GM23338 (cell line): Measurements from ENCODE around the gene LMF1. TPM values are rescaled to one million over a fixed set of nuclear protein-coding genes. Genes with fewer than 3 reads are reported as not detected.

Source experiments
- CREB1 ChIP-seq: fragments of 250-450 bp; sonication (Bioruptor Pico); IDR thresholded peaks from 2 replicates; pipeline ENCODE4 v1.5.0; 2020; ENCODE audit warnings: low read depth, mild to moderate bottlenecking, moderate library complexity
- EZH2phosphoT487 ChIP-seq: fragments of 200-600 bp; sonication (generic); IDR thresholded peaks from one replicate; pipeline ENCODE4 v1.8.1; 2018; ENCODE audit warnings: antibody characterized with exemption; ENCODE audit not compliant: unreplicated experiment
- JUNB ChIP-seq: IDR thresholded peaks from one replicate; pipeline ENCODE4 v1.6.1; 2016; ENCODE audit warnings: antibody characterized with exemption; ENCODE audit not compliant: unreplicated experiment
- NANOG ChIP-seq: IDR thresholded peaks from 2 replicates; pipeline ENCODE4 v1.6.1; 2016; ENCODE audit warnings: antibody characterized with exemption, borderline replicate concordance
- STAT1 ChIP-seq: IDR thresholded peaks from one replicate; pipeline ENCODE4 v1.6.1; 2016; ENCODE audit warnings: antibody characterized with exemption; ENCODE audit not compliant: unreplicated experiment
- ZNF114 ChIP-seq: fragments of 250-450 bp; sonication (Bioruptor Pico); IDR thresholded peaks from 2 replicates; pipeline ENCODE4 v1.5.0; 2020; ENCODE audit warnings: mild to moderate bottlenecking, moderate library complexity
- ZNF331 ChIP-seq: fragments of 250-450 bp; sonication (Bioruptor Pico); IDR thresholded peaks from 2 replicates; pipeline ENCODE4 v1.5.0; 2020; ENCODE audit warnings: low read depth, mild to moderate bottlenecking, moderate library complexity
- polyA plus RNA-seq: library from polyadenylated mRNA; unstranded; fragments of >200 nt; fragmentation: Nextera tagmentation; extraction: Ambion mirVana; gene quantifications from 2 replicates; pipeline ENCODE4 v1.2.1, GENCODE V29; 2016
- total RNA-seq: library from RNA; depleted of rRNA; stranded (reverse); fragments of >200 nt; shearing (Covaris generic); gene quantifications from 2 replicates; pipeline ENCODE4 v1.2.3, GENCODE V29; 2014
- TF ChIP-seq, protein P1 (sequence below): fragments of 250-450 bp; sonication (Bioruptor Pico); IDR thresholded peaks from 2 replicates; pipeline ENCODE4 v1.5.0; 2020; ENCODE audit warnings: mild to moderate bottlenecking, moderate library complexity
- TF ChIP-seq, protein P2 (sequence below): IDR thresholded peaks from one replicate; pipeline ENCODE4 v1.6.1; 2018; ENCODE audit warnings: antibody characterized with exemption; ENCODE audit not compliant: unreplicated experiment

Gene LMF1
- total and polyA plus RNA-seq, 2 experiments from 2014 or later, result 4.2 to 10.1 TPM

DNA sequence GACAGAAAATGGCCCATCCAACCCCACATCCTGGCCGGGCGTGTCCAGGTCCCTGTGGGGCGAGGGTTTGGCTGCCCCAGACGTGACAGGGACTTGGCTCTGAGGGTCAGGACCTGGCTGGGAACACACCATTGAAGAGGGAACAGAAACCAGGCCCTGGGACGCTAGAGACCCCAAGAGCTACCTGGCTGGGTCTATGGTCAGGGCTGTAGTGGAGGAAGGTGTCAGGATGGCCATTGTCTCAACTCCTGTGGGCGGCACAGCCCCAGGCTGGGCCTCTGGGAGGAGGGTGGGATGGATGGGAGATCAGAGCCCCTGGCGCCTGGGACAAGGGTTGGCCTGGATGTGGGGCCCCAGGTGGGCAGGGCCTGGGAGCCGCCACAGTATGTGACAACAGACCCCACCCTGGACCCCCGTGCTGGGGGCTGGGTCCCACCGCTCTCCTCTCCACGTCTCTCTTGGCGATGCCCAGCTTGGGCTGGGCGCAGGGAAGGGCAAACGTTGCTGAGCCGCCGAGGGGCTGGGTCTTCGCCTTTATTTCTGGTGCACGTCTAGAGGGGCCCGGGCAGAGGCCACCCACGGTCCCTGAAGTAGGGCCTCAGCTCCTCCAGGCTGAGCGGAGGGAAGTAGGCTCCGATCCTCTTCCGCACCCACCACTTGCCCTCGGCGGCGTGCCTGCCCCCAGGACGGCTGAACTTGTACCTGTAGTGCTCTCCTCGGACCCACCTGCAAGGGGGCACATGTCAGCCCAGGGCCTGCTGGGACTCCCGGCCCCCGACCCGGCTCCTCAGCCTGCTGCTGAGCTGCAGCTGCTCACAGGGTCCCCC, 116.6 kb downstream of the LMF1 start (continued):
- TF ChIP-seq, protein P1, sequence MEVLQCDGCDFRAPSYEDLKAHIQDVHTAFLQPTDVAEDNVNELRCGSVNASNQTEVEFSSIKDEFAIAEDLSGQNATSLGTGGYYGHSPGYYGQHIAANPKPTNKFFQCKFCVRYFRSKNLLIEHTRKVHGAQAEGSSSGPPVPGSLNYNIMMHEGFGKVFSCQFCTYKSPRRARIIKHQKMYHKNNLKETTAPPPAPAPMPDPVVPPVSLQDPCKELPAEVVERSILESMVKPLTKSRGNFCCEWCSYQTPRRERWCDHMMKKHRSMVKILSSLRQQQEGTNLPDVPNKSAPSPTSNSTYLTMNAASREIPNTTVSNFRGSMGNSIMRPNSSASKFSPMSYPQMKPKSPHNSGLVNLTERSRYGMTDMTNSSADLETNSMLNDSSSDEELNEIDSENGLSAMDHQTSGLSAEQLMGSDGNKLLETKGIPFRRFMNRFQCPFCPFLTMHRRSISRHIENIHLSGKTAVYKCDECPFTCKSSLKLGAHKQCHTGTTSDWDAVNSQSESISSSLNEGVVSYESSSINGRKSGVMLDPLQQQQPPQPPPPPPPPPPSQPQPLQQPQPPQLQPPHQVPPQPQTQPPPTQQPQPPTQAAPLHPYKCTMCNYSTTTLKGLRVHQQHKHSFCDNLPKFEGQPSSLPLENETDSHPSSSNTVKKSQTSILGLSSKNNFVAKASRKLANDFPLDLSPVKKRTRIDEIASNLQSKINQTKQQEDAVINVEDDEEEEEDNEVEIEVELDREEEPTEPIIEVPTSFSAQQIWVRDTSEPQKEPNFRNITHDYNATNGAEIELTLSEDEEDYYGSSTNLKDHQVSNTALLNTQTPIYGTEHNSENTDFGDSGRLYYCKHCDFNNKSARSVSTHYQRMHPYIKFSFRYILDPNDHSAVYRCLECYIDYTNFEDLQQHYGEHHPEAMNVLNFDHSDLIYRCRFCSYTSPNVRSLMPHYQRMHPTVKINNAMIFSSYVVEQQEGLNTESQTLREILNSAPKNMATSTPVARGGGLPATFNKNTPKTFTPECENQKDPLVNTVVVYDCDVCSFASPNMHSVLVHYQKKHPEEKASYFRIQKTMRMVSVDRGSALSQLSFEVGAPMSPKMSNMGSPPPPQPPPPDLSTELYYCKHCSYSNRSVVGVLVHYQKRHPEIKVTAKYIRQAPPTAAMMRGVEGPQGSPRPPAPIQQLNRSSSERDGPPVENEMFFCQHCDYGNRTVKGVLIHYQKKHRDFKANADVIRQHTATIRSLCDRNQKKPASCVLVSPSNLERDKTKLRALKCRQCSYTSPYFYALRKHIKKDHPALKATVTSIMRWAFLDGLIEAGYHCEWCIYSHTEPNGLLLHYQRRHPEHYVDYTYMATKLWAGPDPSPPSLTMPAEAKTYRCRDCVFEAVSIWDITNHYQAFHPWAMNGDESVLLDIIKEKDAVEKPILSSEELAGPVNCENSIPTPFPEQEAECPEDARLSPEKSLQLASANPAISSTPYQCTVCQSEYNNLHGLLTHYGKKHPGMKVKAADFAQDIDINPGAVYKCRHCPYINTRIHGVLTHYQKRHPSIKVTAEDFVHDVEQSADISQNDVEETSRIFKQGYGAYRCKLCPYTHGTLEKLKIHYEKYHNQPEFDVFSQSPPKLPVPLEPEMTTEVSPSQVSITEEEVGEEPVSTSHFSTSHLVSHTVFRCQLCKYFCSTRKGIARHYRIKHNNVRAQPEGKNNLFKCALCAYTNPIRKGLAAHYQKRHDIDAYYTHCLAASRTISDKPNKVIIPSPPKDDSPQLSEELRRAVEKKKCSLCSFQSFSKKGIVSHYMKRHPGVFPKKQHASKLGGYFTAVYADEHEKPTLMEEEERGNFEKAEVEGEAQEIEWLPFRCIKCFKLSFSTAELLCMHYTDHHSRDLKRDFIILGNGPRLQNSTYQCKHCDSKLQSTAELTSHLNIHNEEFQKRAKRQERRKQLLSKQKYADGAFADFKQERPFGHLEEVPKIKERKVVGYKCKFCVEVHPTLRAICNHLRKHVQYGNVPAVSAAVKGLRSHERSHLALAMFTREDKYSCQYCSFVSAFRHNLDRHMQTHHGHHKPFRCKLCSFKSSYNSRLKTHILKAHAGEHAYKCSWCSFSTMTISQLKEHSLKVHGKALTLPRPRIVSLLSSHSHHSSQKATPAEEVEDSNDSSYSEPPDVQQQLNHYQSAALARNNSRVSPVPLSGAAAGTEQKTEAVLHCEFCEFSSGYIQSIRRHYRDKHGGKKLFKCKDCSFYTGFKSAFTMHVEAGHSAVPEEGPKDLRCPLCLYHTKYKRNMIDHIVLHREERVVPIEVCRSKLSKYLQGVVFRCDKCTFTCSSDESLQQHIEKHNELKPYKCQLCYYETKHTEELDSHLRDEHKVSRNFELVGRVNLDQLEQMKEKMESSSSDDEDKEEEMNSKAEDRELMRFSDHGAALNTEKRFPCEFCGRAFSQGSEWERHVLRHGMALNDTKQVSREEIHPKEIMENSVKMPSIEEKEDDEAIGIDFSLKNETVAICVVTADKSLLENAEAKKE (CRISPR knock-in tag), result no peak
- TF ChIP-seq ZNF331 (CRISPR knock-in tag), result no peak
- TF ChIP-seq ZNF114 (CRISPR knock-in tag), result no peak
- TF ChIP-seq, protein P2, sequence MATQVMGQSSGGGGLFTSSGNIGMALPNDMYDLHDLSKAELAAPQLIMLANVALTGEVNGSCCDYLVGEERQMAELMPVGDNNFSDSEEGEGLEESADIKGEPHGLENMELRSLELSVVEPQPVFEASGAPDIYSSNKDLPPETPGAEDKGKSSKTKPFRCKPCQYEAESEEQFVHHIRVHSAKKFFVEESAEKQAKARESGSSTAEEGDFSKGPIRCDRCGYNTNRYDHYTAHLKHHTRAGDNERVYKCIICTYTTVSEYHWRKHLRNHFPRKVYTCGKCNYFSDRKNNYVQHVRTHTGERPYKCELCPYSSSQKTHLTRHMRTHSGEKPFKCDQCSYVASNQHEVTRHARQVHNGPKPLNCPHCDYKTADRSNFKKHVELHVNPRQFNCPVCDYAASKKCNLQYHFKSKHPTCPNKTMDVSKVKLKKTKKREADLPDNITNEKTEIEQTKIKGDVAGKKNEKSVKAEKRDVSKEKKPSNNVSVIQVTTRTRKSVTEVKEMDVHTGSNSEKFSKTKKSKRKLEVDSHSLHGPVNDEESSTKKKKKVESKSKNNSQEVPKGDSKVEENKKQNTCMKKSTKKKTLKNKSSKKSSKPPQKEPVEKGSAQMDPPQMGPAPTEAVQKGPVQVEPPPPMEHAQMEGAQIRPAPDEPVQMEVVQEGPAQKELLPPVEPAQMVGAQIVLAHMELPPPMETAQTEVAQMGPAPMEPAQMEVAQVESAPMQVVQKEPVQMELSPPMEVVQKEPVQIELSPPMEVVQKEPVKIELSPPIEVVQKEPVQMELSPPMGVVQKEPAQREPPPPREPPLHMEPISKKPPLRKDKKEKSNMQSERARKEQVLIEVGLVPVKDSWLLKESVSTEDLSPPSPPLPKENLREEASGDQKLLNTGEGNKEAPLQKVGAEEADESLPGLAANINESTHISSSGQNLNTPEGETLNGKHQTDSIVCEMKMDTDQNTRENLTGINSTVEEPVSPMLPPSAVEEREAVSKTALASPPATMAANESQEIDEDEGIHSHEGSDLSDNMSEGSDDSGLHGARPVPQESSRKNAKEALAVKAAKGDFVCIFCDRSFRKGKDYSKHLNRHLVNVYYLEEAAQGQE, result no peak
- TF ChIP-seq JUNB, result no peak
- TF ChIP-seq STAT1, result no peak
- no peak for TF ChIP-seq EZH2phosphoT487
- TF ChIP-seq CREB1, result no peak
- TF ChIP-seq NANOG, result no peak
